Measurements from ENCODE around the gene FUT3. TPM values are rescaled to one million over a fixed set of nuclear protein-coding genes. Genes with fewer than 3 reads are reported as not detected.
"Not testable (repeated sequence)": the region's sequence is repeated elsewhere in the genome, so short reads cannot be mapped to it uniquely, and the experiment has no call there.

The FUT3 gene
- total RNA-seq, 1 experiment from 2014 or later, result not detected

- WGBS (ENCODE audit: extremely low coverage, insufficient read length, low lambda C conversion rate), result no CpG with 5 or more reads among the region's 17 CpGs
- Mint-ChIP-seq H3K36me3 (ENCODE audit: insufficient read depth in 1 of 3, low read depth in 3 of 3) (no peaks in the 10 kb centered on the region), H3K9me3 (no peaks in the 10 kb centered on the region), H3K27ac (no peak overlapping the region), H3K4me3 (no peak overlapping the region), H3K27me3 (ENCODE audit: low read depth) (peaks cover 39% of the 10 kb centered on the region), H3K4me1 (peaks cover 10 to 15% of the 10 kb centered on the region in 2 experiments)
- no peak for TF ChIP-seq CTCF (conservative IDR thresholded peaks at IDR 0.05)
- Histone ChIP-seq H2BK20ac (ENCODE audit: low read depth, low read length, poor library complexity, severe bottlenecking) (no peak overlapping the region), H3K23me2 (ENCODE audit: insufficient read length, low read depth, low read length, poor library complexity, severe bottlenecking) (no peaks in the 10 kb centered on the region), H3K4me1 (ENCODE audit: insufficient read depth, low read length) (no peaks in the 10 kb centered on the region; the same call in 1 of the 2 replicates), H3K79me2 (ENCODE audit: insufficient read depth, low read length) (no peaks in the 10 kb centered on the region), H4K8ac (replicated peaks; ENCODE audit: insufficient read length, low read depth, low read length) (no peak overlapping the region), H3K79me1 (ENCODE audit: insufficient read depth, low read depth, low read length, poor library complexity, severe bottlenecking) (no peaks in the 10 kb centered on the region), H3K9ac (ENCODE audit: extremely low read depth, insufficient read length, low read length) (no peak overlapping the region), H2BK12ac (ENCODE audit: insufficient read length, low read depth, low read length) (no peak overlapping the region), H3K27ac (ENCODE audit: insufficient read length, low read depth, low read length) (no peak overlapping the region), H3T11ph (ENCODE audit: low read length) (no peak overlapping the region), H2AK5ac (ENCODE audit: insufficient read length, low read length) (no peak overlapping the region), H3K9me3 (ENCODE audit: control insufficient read depth, low read depth, low read length) (no peaks in the 10 kb centered on the region), H2AFZ (ENCODE audit: low read length) (no peak overlapping the region), H2BK120ac (ENCODE audit: low read depth, low read length, poor library complexity, severe bottlenecking) (no peak overlapping the region), H4K91ac (ENCODE audit: insufficient read length, low read depth, low read length) (no peak overlapping the region), H3K56ac (ENCODE audit: insufficient read length, low read depth, low read length) (no peak overlapping the region), H3K23ac (ENCODE audit: insufficient read length, low read depth, low read length) (no peak overlapping the region), H3K18ac (ENCODE audit: insufficient read length, low read depth, low read length) (no peak overlapping the region), H3K27me3 (ENCODE audit: insufficient read depth, low read length) (no peaks in the 10 kb centered on the region), H3K14ac (ENCODE audit: insufficient read depth, low read length) (no peak overlapping the region), H4K20me1 (ENCODE audit: control insufficient read depth, insufficient read depth, insufficient read length) (no peaks in the 10 kb centered on the region), H4K5ac (ENCODE audit: insufficient read length, low read depth, low read length) (no peak overlapping the region), H2BK5ac (ENCODE audit: insufficient read length, low read length) (no peak overlapping the region), H3K4ac (ENCODE audit: low read depth, low read length) (no peak overlapping the region), H2BK15ac (ENCODE audit: low read depth, low read length) (no peak overlapping the region; the same call in 1 of the 2 replicates), H3K4me2 (ENCODE audit: insufficient read depth, insufficient read length, low read length) (no peak overlapping the region)
- DNase-seq, result no peak
Measured at GRCh38 chr19:5889288-5889971, 38.2 kb upstream of the FUT3 start.

- H3K4ac ChIP-seq (ENCODE audit: low read depth, low read length); H2BK5ac ChIP-seq (ENCODE audit: insufficient read length, low read length); H2BK12ac ChIP-seq (ENCODE audit: insufficient read length, low read depth, low read length); H3K23me2 ChIP-seq (ENCODE audit: insufficient read length, low read depth, low read length, poor library complexity, severe bottlenecking); H4K91ac ChIP-seq (ENCODE audit: insufficient read length, low read depth, low read length); H3K79me2 ChIP-seq (ENCODE audit: insufficient read depth, low read length); H2BK15ac ChIP-seq (ENCODE audit: low read depth, low read length); H4K8ac ChIP-seq (replicated peaks; ENCODE audit: insufficient read length, low read depth, low read length); H3K4me1 ChIP-seq (ENCODE audit: insufficient read depth, low read length); H3K23ac ChIP-seq (ENCODE audit: insufficient read length, low read depth, low read length); H3K4me2 ChIP-seq (ENCODE audit: insufficient read depth, insufficient read length, low read length); H3K9me3 Mint-ChIP-seq; H3K36me3 Mint-ChIP-seq (ENCODE audit: insufficient read depth in 1 of 3, low read depth in 3 of 3); H3K9ac ChIP-seq (ENCODE audit: extremely low read depth, insufficient read length, low read length); H3K27me3 ChIP-seq (ENCODE audit: insufficient read depth, low read length); H3K14ac ChIP-seq (ENCODE audit: insufficient read depth, low read length); H3K27ac Mint-ChIP-seq; H3K27ac ChIP-seq (ENCODE audit: insufficient read length, low read depth, low read length); H3K56ac ChIP-seq (ENCODE audit: insufficient read length, low read depth, low read length); H4K20me1 ChIP-seq (ENCODE audit: control insufficient read depth, insufficient read depth, insufficient read length); H2BK120ac ChIP-seq (ENCODE audit: low read depth, low read length, poor library complexity, severe bottlenecking); H3T11ph ChIP-seq (ENCODE audit: low read length); H4K5ac ChIP-seq (ENCODE audit: insufficient read length, low read depth, low read length); H3K18ac ChIP-seq (ENCODE audit: insufficient read length, low read depth, low read length); H3K79me1 ChIP-seq (ENCODE audit: insufficient read depth, low read depth, low read length, poor library complexity, severe bottlenecking); H2BK20ac ChIP-seq (ENCODE audit: low read depth, low read length, poor library complexity, severe bottlenecking); H2AK5ac ChIP-seq (ENCODE audit: insufficient read length, low read length); H2AFZ ChIP-seq (ENCODE audit: low read length); H3K9me3 ChIP-seq (ENCODE audit: control insufficient read depth, low read depth, low read length); DNase-seq; H3K4me3 Mint-ChIP-seq: not testable (repeated sequence)
- Mint-ChIP-seq H3K27me3 (ENCODE audit: low read depth) (peaks cover 33% of the 10 kb centered on the region), H3K4me1 (peaks cover 13 to 21% of the 10 kb centered on the region in 2 experiments)
- no CpG with 5 or more reads among the region's 11 CpGs for whole genome bisulfite sequencing (ENCODE audit: extremely low coverage, insufficient read length, low lambda C conversion rate)
Measured at GRCh38 chr19:5884065-5884811, 33.0 kb upstream of the FUT3 start.

Measured in H9 (cell line).